ENCODE measurements around the gene KRTAP4-12. TPM values are rescaled to one million over a fixed set of nuclear protein-coding genes. Genes with fewer than 3 reads are reported as not detected.
A peak's percentile ranks its signal among the peaks of the same experiment; 100 is the strongest.
"Not testable (repeated sequence)": the region's sequence is repeated elsewhere in the genome, so short reads cannot be mapped to it uniquely, and the experiment has no call there.

KRTAP4-12 gene
- total RNA-seq, 1 experiment from 2014 or later: not detected

DNA sequence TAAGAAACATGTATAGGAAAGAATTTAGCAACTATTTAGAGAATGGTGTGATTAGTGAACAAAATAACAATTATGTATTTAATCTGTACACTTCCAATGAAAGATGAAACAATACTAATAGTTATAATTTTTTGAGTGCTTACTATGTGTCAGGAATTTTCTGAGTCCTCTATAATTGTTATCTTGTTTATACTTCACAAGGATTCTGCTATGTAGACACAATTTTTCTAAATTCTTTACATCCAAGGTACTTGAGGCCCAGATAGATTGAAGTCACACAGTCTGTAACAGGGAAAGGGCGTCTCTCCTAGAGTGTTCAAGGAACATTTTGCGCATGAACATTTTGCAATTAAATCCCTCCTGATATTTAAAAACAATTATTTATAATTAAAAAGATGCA, 1.1 kb upstream of the KRTAP4-12 start (continued):
- TF ChIP-seq ZNF274 (IDR thresholded peaks at IDR 0.05; ENCODE audit: low read depth, low read length): no peak
- TF ChIP-seq TCF7L2 (IDR thresholded peaks at IDR 0.05; ENCODE audit: borderline replicate concordance, extremely low read depth, insufficient read depth, insufficient read length): no peak
- TF ChIP-seq JUND (IDR thresholded peaks at IDR 0.05): no peak

GRCh38 chr17:41123292-41123990, 541 bp downstream of the KRTAP4-12 start:
- H3K27ac ChIP-seq (ENCODE audit: low read depth, low read length): peak overlapping the region; percentile 2
- H4K20me1 ChIP-seq (ENCODE audit: insufficient read depth); intact Hi-C loops (cut with micrococcal nuclease); DNase-seq (ENCODE audit: low read depth, low spot score); H3K79me2 ChIP-seq (ENCODE audit: insufficient read depth, low read length); POLR2A ChIA-PET; H2AFZ ChIP-seq (ENCODE audit: low read depth, low read length, poor library complexity, severe bottlenecking); CTCF ChIA-PET; H3K4me3 ChIP-seq (replicated peaks in 1 of 2; ENCODE audit: low read depth in 1 of 2, low read length in 2 of 2); RAD21 ChIA-PET (ENCODE audit: low non-redundant PET in 1 of 2, low total read pairs in 2 of 2, uncharacterized antibody in 2 of 2, unreplicated experiment in 2 of 2); H3K9me2 ChIP-seq (ENCODE audit: insufficient read depth); H3K27me3 ChIP-seq (ENCODE audit: insufficient read depth, low read length); ATAC-seq; H3K9ac ChIP-seq (ENCODE audit: low read length); H3K36me3 ChIP-seq (ENCODE audit: control insufficient read depth in 1 of 2, insufficient read depth in 2 of 2, low read length in 2 of 2); BruUV-seq (replicated peaks): not testable (repeated sequence)
- peaks cover 0 to 30% of the 10 kb centered on the region in 2 experiments; a peak in 2 of 4 replicates for H3K4me1 ChIP-seq (ENCODE audit: control insufficient read depth in 1 of 2, insufficient read depth in 2 of 2, low read length in 2 of 2)
- H3K4me2 ChIP-seq (ENCODE audit: low read length): peak overlapping the region; percentile 46
- H3K9me3 ChIP-seq (ENCODE audit: control insufficient read depth in 1 of 2, insufficient read depth in 1 of 2, low read depth in 1 of 2, low read length in 2 of 2): peaks cover 0 to 14% of the 10 kb centered on the region in 2 experiments; a peak in 1 of 4 replicates

DNA sequence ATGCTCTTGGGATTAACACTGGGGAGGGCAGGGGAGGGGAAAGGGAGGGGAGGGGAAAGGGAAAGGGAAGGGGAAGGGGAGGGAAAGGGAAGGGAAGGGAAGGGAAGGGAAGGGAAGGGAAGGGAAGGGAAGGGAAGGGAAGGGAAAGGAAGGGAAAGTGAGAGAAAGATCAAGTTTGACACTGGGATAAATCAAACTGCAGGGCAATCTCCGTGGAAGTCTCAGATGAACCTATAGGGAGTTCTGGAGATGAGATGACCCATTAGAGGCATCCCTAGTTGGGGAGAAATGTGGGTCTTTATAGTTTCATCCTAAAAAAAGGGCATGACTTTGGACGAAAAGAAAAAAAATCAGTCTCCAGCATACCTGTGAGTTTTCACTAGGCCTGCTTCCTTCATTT, 2.2 kb downstream of the KRTAP4-12 start:
- Histone ChIP-seq H4K20me1 (ENCODE audit: insufficient read depth) (no peaks in the 10 kb centered on the region), H3K36me3 (ENCODE audit: control insufficient read depth in 1 of 2, insufficient read depth in 2 of 2, low read length in 2 of 2) (no peaks in the 10 kb centered on the region), H3K27me3 (ENCODE audit: insufficient read depth, low read length) (no peaks in the 10 kb centered on the region), H2AFZ (ENCODE audit: low read depth, low read length, poor library complexity, severe bottlenecking) (no peak overlapping the region), H3K4me2 (ENCODE audit: low read length) (no peak overlapping the region), H3K9ac (ENCODE audit: low read length) (no peak overlapping the region), H3K9me3 (ENCODE audit: control insufficient read depth in 1 of 2, insufficient read depth in 1 of 2, low read depth in 1 of 2, low read length in 2 of 2) (peaks cover 0 to 14% of the 10 kb centered on the region in 2 experiments; a peak in 1 of 4 replicates), H3K9me2 (ENCODE audit: insufficient read depth) (no peaks in the 10 kb centered on the region), H3K79me2 (ENCODE audit: insufficient read depth, low read length) (no peaks in the 10 kb centered on the region), H3K4me3 (replicated peaks in 1 of 2; ENCODE audit: low read depth in 1 of 2, low read length in 2 of 2) (no peak overlapping the region), H3K4me1 (ENCODE audit: control insufficient read depth in 1 of 2, insufficient read depth in 2 of 2, low read length in 2 of 2) (peaks cover 0 to 34% of the 10 kb centered on the region in 2 experiments; a peak in 2 of 4 replicates), H3K27ac (ENCODE audit: low read depth, low read length) (no peak overlapping the region)
- POLR2A ChIA-PET: no interaction called here
- no TSS peak for BruUV-seq (replicated peaks)
- DNase-seq (ENCODE audit: low read depth, low spot score): no peak
- RAD21 ChIA-PET (ENCODE audit: low non-redundant PET in 1 of 2, low total read pairs in 2 of 2, uncharacterized antibody in 2 of 2, unreplicated experiment in 2 of 2): no interaction called here
- no peak for ATAC-seq
- no peak for TF ChIP-seq ELF1 (IDR thresholded peaks at IDR 0.05; ENCODE audit: borderline replicate concordance, low read depth)
- TF ChIP-seq EZH2 (IDR thresholded peaks at IDR 0.05): no peak
- intact Hi-C loops (cut with micrococcal nuclease): no loop called here
- CTCF ChIA-PET: no interaction called here

- H2AFZ ChIP-seq (ENCODE audit: low read depth, low read length, poor library complexity, severe bottlenecking); H3K4me3 ChIP-seq (replicated peaks in 1 of 2; ENCODE audit: low read depth in 1 of 2, low read length in 2 of 2); H3K36me3 ChIP-seq (ENCODE audit: control insufficient read depth in 1 of 2, insufficient read depth in 2 of 2, low read length in 2 of 2); H4K20me1 ChIP-seq (ENCODE audit: insufficient read depth); H3K4me2 ChIP-seq (ENCODE audit: low read length); H3K9me3 ChIP-seq (ENCODE audit: control insufficient read depth in 1 of 2, insufficient read depth in 1 of 2, low read depth in 1 of 2, low read length in 2 of 2); ATAC-seq; POLR2A ChIA-PET; DNase-seq (ENCODE audit: low read depth, low spot score); H3K9ac ChIP-seq (ENCODE audit: low read length); RAD21 ChIA-PET (ENCODE audit: low non-redundant PET in 1 of 2, low total read pairs in 2 of 2, uncharacterized antibody in 2 of 2, unreplicated experiment in 2 of 2); BruUV-seq (replicated peaks); H3K27me3 ChIP-seq (ENCODE audit: insufficient read depth, low read length); H3K9me2 ChIP-seq (ENCODE audit: insufficient read depth); intact Hi-C loops (cut with micrococcal nuclease); H3K79me2 ChIP-seq (ENCODE audit: insufficient read depth, low read length); CTCF ChIA-PET; H3K27ac ChIP-seq (ENCODE audit: low read depth, low read length): not testable (repeated sequence)
- peaks cover 0 to 32% of the 10 kb centered on the region in 2 experiments; a peak in 2 of 4 replicates for H3K4me1 ChIP-seq (ENCODE audit: control insufficient read depth in 1 of 2, insufficient read depth in 2 of 2, low read length in 2 of 2)
Measured at GRCh38 chr17:41119696-41120690, 4.0 kb downstream of the KRTAP4-12 start.
